ENCODE measurements around the gene TMEM231. TPM values are rescaled to one million over a fixed set of nuclear protein-coding genes. Genes with fewer than 3 reads are reported as not detected.
"Not testable (repeated sequence)": the region's sequence is repeated elsewhere in the genome, so short reads cannot be mapped to it uniquely, and the experiment has no call there.

The TMEM231 gene
- total RNA-seq, 4 donors from 2014 or later = 5.1 to 21.8 (median 15.2) TPM

DNA sequence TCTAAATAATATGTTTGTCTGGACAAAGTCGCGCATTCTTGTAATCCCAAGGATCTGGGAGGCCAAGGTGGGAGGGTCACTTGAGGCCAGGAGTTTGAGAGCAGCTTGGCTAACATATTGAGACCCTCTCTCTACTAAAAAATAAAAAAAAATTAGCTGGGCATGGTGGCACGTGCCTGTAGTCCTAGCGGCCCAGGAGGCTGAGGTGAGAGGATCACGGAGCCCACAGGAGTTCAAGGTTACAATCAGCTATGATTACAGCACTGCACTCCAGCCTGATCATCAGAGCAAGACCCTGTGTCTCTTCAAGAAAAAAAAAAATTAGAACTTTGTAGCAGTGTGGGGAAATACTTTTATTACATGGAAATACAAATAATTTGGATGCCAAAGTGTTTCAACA is 54.7 kb downstream of the TMEM231 start:
- intact Hi-C loops (cut with DNase I; ENCODE audit: low total_unique reads) = no loop called here
- Histone ChIP-seq H3K27ac (no peak overlapping the region), H3K9me3 (no peaks in the 10 kb centered on the region), H3K27me3 (no peaks in the 10 kb centered on the region), H3K4me1 (no peaks in the 10 kb centered on the region), H3K36me3 (no peaks in the 10 kb centered on the region), H3K4me3 (no peak overlapping the region)
- TF ChIP-seq POLR2A (IDR thresholded peaks at IDR 0.05) = no peak
- TF ChIP-seq, protein P1, sequence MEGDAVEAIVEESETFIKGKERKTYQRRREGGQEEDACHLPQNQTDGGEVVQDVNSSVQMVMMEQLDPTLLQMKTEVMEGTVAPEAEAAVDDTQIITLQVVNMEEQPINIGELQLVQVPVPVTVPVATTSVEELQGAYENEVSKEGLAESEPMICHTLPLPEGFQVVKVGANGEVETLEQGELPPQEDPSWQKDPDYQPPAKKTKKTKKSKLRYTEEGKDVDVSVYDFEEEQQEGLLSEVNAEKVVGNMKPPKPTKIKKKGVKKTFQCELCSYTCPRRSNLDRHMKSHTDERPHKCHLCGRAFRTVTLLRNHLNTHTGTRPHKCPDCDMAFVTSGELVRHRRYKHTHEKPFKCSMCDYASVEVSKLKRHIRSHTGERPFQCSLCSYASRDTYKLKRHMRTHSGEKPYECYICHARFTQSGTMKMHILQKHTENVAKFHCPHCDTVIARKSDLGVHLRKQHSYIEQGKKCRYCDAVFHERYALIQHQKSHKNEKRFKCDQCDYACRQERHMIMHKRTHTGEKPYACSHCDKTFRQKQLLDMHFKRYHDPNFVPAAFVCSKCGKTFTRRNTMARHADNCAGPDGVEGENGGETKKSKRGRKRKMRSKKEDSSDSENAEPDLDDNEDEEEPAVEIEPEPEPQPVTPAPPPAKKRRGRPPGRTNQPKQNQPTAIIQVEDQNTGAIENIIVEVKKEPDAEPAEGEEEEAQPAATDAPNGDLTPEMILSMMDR (IDR thresholded peaks at IDR 0.05) = no peak
- no peak for DNase-seq

DNA sequence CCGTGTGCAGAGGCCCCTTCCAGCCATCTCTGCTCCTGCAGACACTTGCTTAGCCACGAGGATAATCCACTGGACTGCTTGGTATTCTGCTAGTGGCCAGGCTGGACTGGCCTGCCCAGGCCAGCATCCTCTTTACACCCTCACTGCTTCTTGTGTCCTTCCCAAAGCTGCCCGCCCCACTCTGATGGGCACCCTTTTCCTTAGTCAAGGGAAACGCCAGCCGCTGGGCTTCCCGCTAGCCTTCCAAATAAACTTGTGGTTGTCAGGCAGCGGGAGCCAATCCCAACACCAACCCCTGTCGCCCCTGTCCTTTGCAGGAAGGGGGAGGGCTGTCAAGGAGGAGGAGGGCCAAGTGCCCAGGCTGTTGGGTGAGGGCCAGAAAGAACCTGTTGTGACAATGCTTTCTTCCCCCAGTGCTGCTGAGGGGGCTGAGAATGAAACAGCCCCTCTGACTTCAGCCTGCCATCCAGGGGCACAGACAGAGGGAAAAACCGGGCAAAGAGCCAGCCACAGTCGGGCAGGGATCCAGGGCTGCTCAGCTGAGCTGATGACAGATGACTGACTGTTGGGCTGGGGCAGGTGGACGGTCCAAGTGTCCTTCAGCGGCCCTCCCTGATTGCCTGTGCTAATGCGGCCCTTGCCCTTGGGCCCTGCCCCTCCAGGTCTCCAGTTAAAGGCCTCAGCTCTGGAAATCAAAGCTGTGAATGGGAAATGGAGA is 57.3 kb downstream of the TMEM231 start:
- H3K36me3 ChIP-seq; H3K4me3 ChIP-seq; intact Hi-C loops (cut with DNase I; ENCODE audit: low total_unique reads); H3K27ac ChIP-seq; DNase-seq; H3K9me3 ChIP-seq; H3K27me3 ChIP-seq: not testable (repeated sequence)
- H3K4me1 ChIP-seq = peaks cover 0 to 12% of the 10 kb centered on the region in 2 donors

DNA sequence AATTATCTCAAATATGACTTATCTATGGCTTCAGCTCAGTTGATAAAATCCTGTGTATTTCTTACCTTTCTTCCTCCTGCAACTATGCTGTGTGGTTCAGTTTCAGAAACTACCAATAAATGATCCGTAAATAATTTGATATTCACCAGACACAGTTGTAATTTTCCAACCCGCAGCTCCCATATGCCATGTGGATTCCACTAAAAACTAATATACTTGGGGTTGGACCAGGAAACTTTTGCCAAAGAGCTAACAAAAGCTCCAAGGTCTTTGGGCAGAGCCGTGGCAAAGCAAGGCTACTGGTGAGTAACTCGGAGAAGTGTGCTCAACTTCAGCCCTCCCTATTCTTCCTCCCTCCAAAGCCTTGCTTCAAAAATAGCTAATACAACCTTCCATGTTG is 58.5 kb downstream of the TMEM231 start:
- H3K27ac ChIP-seq = no peak overlapping the region
- intact Hi-C loops (cut with DNase I; ENCODE audit: low total_unique reads) = no loop called here
- H3K27me3 ChIP-seq = no peaks in the 10 kb centered on the region

DNA sequence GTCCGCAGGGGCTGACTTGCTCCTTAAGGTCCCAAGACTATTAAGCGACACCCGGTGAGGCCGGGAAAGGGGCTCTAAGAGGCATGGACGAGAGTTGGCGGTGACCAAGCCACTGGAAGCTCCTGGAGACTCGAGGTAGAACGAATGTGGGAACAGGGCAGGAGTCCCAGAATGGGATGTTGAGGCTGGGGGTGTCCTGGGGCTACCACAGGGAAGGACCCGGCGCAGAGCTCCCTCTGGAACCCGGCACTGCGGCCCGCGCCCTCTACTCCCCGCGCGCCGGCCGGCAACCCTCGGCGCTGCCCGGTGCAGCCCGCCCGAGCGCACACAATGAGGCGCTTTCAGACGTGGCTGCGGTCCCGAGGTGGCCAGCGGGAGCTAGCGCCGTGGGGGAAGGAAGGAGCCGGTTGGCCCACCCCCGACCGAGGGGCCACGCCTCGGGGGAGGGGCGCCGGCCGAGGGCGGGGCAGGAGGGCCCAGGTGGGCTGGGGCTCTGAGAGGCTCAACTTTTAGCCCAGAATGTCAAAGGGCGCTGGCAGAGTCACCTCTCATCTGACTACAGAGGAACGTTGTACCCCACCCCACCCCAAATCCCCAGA is 60.9 kb downstream of the TMEM231 start, which contains the start of gene CHST6:
Gene CHST6 (minus strand): TSS at position 366 of the 599 bp plus-strand sequence. CDS start 15,613 bp downstream, outside the sequence.
- Histone ChIP-seq H3K9me3 (no peaks in the 10 kb centered on the region), H3K27ac (no peak within 1 kb of the TSS), H3K27me3 (no peaks in the 10 kb centered on the region), H3K4me1 (peaks cover 0 to 12% of the 10 kb centered on the region in 2 donors), H3K4me3 (peak within 1 kb of the TSS; percentile 14 to 20), H3K36me3 (no peaks in the 10 kb centered on the region)
- no peak for DNase-seq
- intact Hi-C loops (cut with DNase I; ENCODE audit: low total_unique reads) = no loop called here
- TF ChIP-seq, protein P1 (IDR thresholded peaks at IDR 0.05) = no peak
- peak in 1 of 2 donors; percentile 12 for TF ChIP-seq POLR2A (IDR thresholded peaks at IDR 0.05)

More for the DNA sequence above, 58.5 kb downstream of the TMEM231 start:
- no peak for TF ChIP-seq POLR2A (IDR thresholded peaks at IDR 0.05)
- TF ChIP-seq, protein P1 (IDR thresholded peaks at IDR 0.05) = no peak
- Histone ChIP-seq H3K36me3 (no peaks in the 10 kb centered on the region), H3K4me3 (no peak overlapping the region), H3K9me3 (no peaks in the 10 kb centered on the region), H3K4me1 (peaks cover 0 to 12% of the 10 kb centered on the region in 2 donors)
- DNase-seq = no peak

GRCh38 chr16:75494661-75495075 is 61.4 kb downstream of the TMEM231 start:
- H3K4me3 ChIP-seq = peak overlapping the region; percentile 14 to 20
- no peak for DNase-seq
- H3K4me1 ChIP-seq = peaks cover 0 to 12% of the 10 kb centered on the region in 2 donors
- H3K36me3 ChIP-seq = no peaks in the 10 kb centered on the region
- no peak for TF ChIP-seq POLR2A (IDR thresholded peaks at IDR 0.05)
- TF ChIP-seq, protein P1 (IDR thresholded peaks at IDR 0.05) = no peak
- H3K27ac ChIP-seq = no peak overlapping the region
- intact Hi-C loops (cut with DNase I; ENCODE audit: low total_unique reads) = no loop called here
- no peaks in the 10 kb centered on the region for H3K9me3 ChIP-seq
- no peaks in the 10 kb centered on the region for H3K27me3 ChIP-seq

Data from uterus (tissue), 4 donors.